HG02852 (cell line): ENCODE results near the gene HTT-AS.

ENCODE experiments used
- ATAC-seq: cut with Tn5 transposase; IDR thresholded peaks from one replicate; pipeline ENCODE4 v1.9.1; 2021; ENCODE audit warnings: mild to moderate bottlenecking, moderate library complexity; ENCODE audit not compliant: unreplicated experiment

Gene HTT-AS

GRCh38 chr4:3031357-3032082, 42.8 kb downstream of the HTT-AS start:
- ATAC-seq = no peak

GRCh38 chr4:3030566-3031356, 43.6 kb downstream of the HTT-AS start:
- ATAC-seq = no peak

GRCh38 chr4:3029464-3029863, 44.9 kb downstream of the HTT-AS start:
- ATAC-seq = no peak

GRCh38 chr4:3026540-3026939, 47.8 kb downstream of the HTT-AS start:
- no peak for ATAC-seq

- ATAC-seq = no peak
Observed at GRCh38 chr4:3025881-3026280, 48.5 kb downstream of the HTT-AS start.

GRCh38 chr4:3022651-3023050, 51.7 kb downstream of the HTT-AS start:
- no peak for ATAC-seq

GRCh38 chr4:3022112-3022511, 52.2 kb downstream of the HTT-AS start:
- ATAC-seq = no peak

- ATAC-seq = peak; percentile 51
Observed at GRCh38 chr4:3021627-3022026, 52.7 kb downstream of the HTT-AS start.

GRCh38 chr4:3021127-3021526, 53.2 kb downstream of the HTT-AS start:
- ATAC-seq = no peak

- ATAC-seq = no peak
Observed at GRCh38 chr4:3019145-3019846, 55.0 kb downstream of the HTT-AS start.

GRCh38 chr4:3017504-3017903, 56.8 kb downstream of the HTT-AS start:
- no peak for ATAC-seq

- no peak for ATAC-seq
Observed at GRCh38 chr4:3016961-3017360, 57.4 kb downstream of the HTT-AS start.

GRCh38 chr4:3013839-3014350, 60.4 kb downstream of the HTT-AS start:
- ATAC-seq = peak; percentile 78
